SU-DHL-6 (cell line): ENCODE results near the gene SMARCAL1.

Experiments
- H2AFZ ChIP-seq: fragments of 200-600 bp; sonication (generic); 2 replicates; pipeline ENCODE4 v1.6.1; 2014; ENCODE audit warnings: low read depth, mild to moderate bottlenecking, moderate library complexity, mixed read lengths, antibody characterized with exemption, low read length; ENCODE audit not compliant: severe bottlenecking
- H3F3A ChIP-seq: fragments of 200-600 bp; shearing (Covaris generic); 2 replicates; pipeline ENCODE4 v1.6.0; 2016; ENCODE audit warnings: antibody characterized with exemption, mild to moderate bottlenecking; ENCODE audit not compliant: insufficient read depth
- H3K27ac ChIP-seq: fragments of 200-600 bp; sonication (generic); 2 replicates; pipeline ENCODE4 v1.5.1; 2016; ENCODE audit warnings: low read depth, mild to moderate bottlenecking, low read length, moderate library complexity, mixed read lengths
- H3K27me3 ChIP-seq: fragments of 200-600 bp; sonication (generic), shearing (Covaris generic); 2 replicates; pipeline ENCODE4 v1.6.0; 2014; ENCODE audit warnings: mild to moderate bottlenecking, low read length
- H3K36me3 ChIP-seq: fragments of 200-600 bp; sonication (generic); 2 replicates; pipeline ENCODE4 v1.6.1; 2014; ENCODE audit warnings: mild to moderate bottlenecking, low read length, mixed read lengths
- H3K4me2 ChIP-seq: fragments of 300-600, 200-600 bp; shearing (Covaris generic), sonication (generic); 2 replicates; pipeline ENCODE4 v1.6.0; 2014; ENCODE audit warnings: low read length, low read depth, mild to moderate bottlenecking; ENCODE audit not compliant: poor library complexity, severe bottlenecking
- H3K4me3 ChIP-seq: fragments of 200-600 bp; sonication (generic); 2 replicates; pipeline ENCODE4 v1.5.1; 2014; ENCODE audit warnings: antibody characterized with exemption, low read length, mild to moderate bottlenecking, mixed read lengths; ENCODE audit not compliant: insufficient read depth, poor library complexity, severe bottlenecking
- H3K79me2 ChIP-seq: fragments of 200-600 bp; sonication (generic); 2 replicates; pipeline ENCODE4 v1.6.1; 2014; ENCODE audit warnings: mild to moderate bottlenecking, low read length, moderate library complexity; ENCODE audit not compliant: insufficient read depth
- H3K9ac ChIP-seq: fragments of 200-600 bp; sonication (generic); 2 replicates; pipeline ENCODE4 v1.7.0; 2014; ENCODE audit warnings: mild to moderate bottlenecking, low read length
- H3K9me2 ChIP-seq: fragments of 200-600 bp; sonication (generic); replicated peaks from 2 replicates; pipeline ENCODE4 v1.6.1; 2014; ENCODE audit warnings: low read length; ENCODE audit not compliant: insufficient read depth
- H3K9me3 ChIP-seq: fragments of 200-600 bp; sonication (generic); 2 replicates; pipeline ENCODE4 v1.6.1; 2014; ENCODE audit warnings: low read length, mixed read lengths; ENCODE audit not compliant: insufficient read depth
- H4K20me1 ChIP-seq: fragments of 200-600 bp; sonication (generic); 2 replicates; pipeline ENCODE4 v1.6.1; 2014; ENCODE audit warnings: low read depth, mild to moderate bottlenecking, antibody characterized with exemption, low read length, moderate library complexity, mixed read lengths
- CTCF ChIP-seq: fragments of 200-600 bp; sonication (generic); IDR thresholded peaks from one replicate; pipeline ENCODE4 v1.5.1; 2017; ENCODE audit warnings: antibody characterized with exemption, mild to moderate bottlenecking, low read length, moderate library complexity; ENCODE audit not compliant: insufficient read depth, poor library complexity, severe bottlenecking
- EZH2phosphoT487 ChIP-seq: fragments of 200-600 bp; sonication (generic), shearing (Covaris generic); conservative IDR thresholded peaks from 2 replicates; pipeline ENCODE4 v1.6.1; 2018; ENCODE audit warnings: mild to moderate bottlenecking, antibody characterized with exemption, low read length, moderate library complexity, mixed read lengths

Gene SMARCAL1

GRCh38 chr2:216370961-216371712 is 41.1 kb upstream of the SMARCAL1 start:
- H3K4me3 ChIP-seq, result no peak overlapping the region
- H3F3A ChIP-seq, result no peaks in the 10 kb centered on the region
- TF ChIP-seq CTCF (no peak), EZH2phosphoT487 (no peak)
- no peaks in the 10 kb centered on the region for H3K9me3 ChIP-seq
- no peaks in the 10 kb centered on the region for H3K36me3 ChIP-seq
- no peaks in the 10 kb centered on the region for H3K79me2 ChIP-seq
- no peak overlapping the region for H3K4me2 ChIP-seq
- no peak overlapping the region for H2AFZ ChIP-seq
- H3K9ac ChIP-seq, result no peak overlapping the region
- no peaks in the 10 kb centered on the region for H3K27me3 ChIP-seq
- no peaks in the 10 kb centered on the region for H4K20me1 ChIP-seq
- H3K9me2 ChIP-seq, result no peaks in the 10 kb centered on the region
- no peak overlapping the region for H3K27ac ChIP-seq

- Histone ChIP-seq H3K4me3 (no peak within 1 kb of the TSS), H3K9me2 (no peaks in the 10 kb centered on the region), H3K27ac (no peak within 1 kb of the TSS), H2AFZ (no peak within 1 kb of the TSS), H3K27me3 (no peaks in the 10 kb centered on the region), H3K4me2 (no peak within 1 kb of the TSS), H3K9me3 (no peaks in the 10 kb centered on the region), H3K36me3 (no peaks in the 10 kb centered on the region), H4K20me1 (no peaks in the 10 kb centered on the region), H3K79me2 (no peaks in the 10 kb centered on the region), H3F3A (no peaks in the 10 kb centered on the region), H3K9ac (no peak within 1 kb of the TSS)
- TF ChIP-seq CTCF (no peak), EZH2phosphoT487 (no peak)
These were observed 40.3 kb upstream of the SMARCAL1 start, which contains the start of gene MARCHF4 for GRCh38 chr2:216371721-216372702. Gene MARCHF4, minus strand, starts transcription at chr2:216372483. Its CDS starts 2,223 bp downstream, at chr2:216370260.

GRCh38 chr2:216372761-216373291 is 39.5 kb upstream of the SMARCAL1 start:
- H3F3A ChIP-seq, result no peaks in the 10 kb centered on the region
- H3K9ac ChIP-seq, result no peak overlapping the region
- no peaks in the 10 kb centered on the region for H4K20me1 ChIP-seq
- H3K9me3 ChIP-seq, result no peaks in the 10 kb centered on the region
- no peak for TF ChIP-seq CTCF
- no peak for TF ChIP-seq EZH2phosphoT487
- no peaks in the 10 kb centered on the region for H3K27me3 ChIP-seq
- no peak overlapping the region for H3K27ac ChIP-seq
- H3K79me2 ChIP-seq, result no peaks in the 10 kb centered on the region
- no peak overlapping the region for H3K4me3 ChIP-seq
- H3K4me2 ChIP-seq, result no peak overlapping the region
- no peak overlapping the region for H2AFZ ChIP-seq
- H3K36me3 ChIP-seq, result no peaks in the 10 kb centered on the region
- no peaks in the 10 kb centered on the region for H3K9me2 ChIP-seq
